IMR-90 (cell line): ENCODE results near the gene DMD. TPM values are rescaled to one million over a fixed set of nuclear protein-coding genes. Genes with fewer than 3 reads are reported as not detected.

Source experiments
- ATAC-seq: fragments of 200-7000 bp; cut with Tn5 transposase; 2 replicates; pipeline ENCODE4 v1.9.1; 2020; ENCODE audit warnings: low read depth, mild to moderate bottlenecking, moderate library complexity
- BruUV-seq: library from RNA; stranded (reverse); fragments of 400-500 nt; replicated peaks from 2 replicates; lab custom pipeline; 2021; lab: Mats Ljungman, UMichigan
- CTCF ChIA-PET: fragments of 300-600 bp; formaldehyde crosslinking; extraction: SDS; loops from one replicate; lab custom pipeline; 2021; ENCODE audit warnings: antibody characterized with exemption; lab: Yijun Ruan, JAX
- POLR2A ChIA-PET: fragments of 300-600 bp; sonication (Branson Sonifier 250); formaldehyde crosslinking; loops from one replicate; lab custom pipeline; 2022; ENCODE audit warnings: antibody characterized with exemption; ENCODE audit not compliant: unreplicated experiment; lab: Charles Lee
- DNase-seq: peaks from one replicate; pipeline ENCODE4 v3.0.0; 2013
- H2AFZ ChIP-seq: replicated peaks from 2 replicates; pipeline ENCODE3; 2013; ENCODE audit warnings: low read length, mild to moderate bottlenecking; ENCODE audit not compliant: poor library complexity
- H2AK5ac ChIP-seq: 2 replicates; pipeline ENCODE4 v1.6.1; 2013; ENCODE audit warnings: low read depth, low read length, inconsistent platforms
- H2AK9ac ChIP-seq: replicated peaks from 2 replicates; pipeline ENCODE3; 2013; ENCODE audit warnings: mild to moderate bottlenecking, low read depth, low read length, moderate library complexity; ENCODE audit not compliant: poor library complexity
- H2BK120ac ChIP-seq: 2 replicates; pipeline ENCODE4 v1.6.1; 2013; ENCODE audit warnings: low read depth, low read length, inconsistent platforms
- H2BK15ac ChIP-seq: 3 replicates; pipeline ENCODE4 v1.6.1; 2013; ENCODE audit warnings: low read depth, low read length, inconsistent platforms
- H2BK20ac ChIP-seq: 2 replicates; pipeline ENCODE4 v1.6.1; 2013; ENCODE audit warnings: low read depth, mild to moderate bottlenecking, inconsistent platforms, low read length, moderate library complexity
- H2BK5ac ChIP-seq: 2 replicates; pipeline ENCODE4 v1.6.1; 2013; ENCODE audit warnings: mild to moderate bottlenecking, low read depth, low read length, inconsistent platforms; ENCODE audit not compliant: poor library complexity, severe bottlenecking
- H3K14ac ChIP-seq: replicated peaks from 2 replicates; pipeline ENCODE4 v1.6.1; 2013; ENCODE audit warnings: low read depth, low read length, inconsistent platforms
- H3K18ac ChIP-seq: 2 replicates; pipeline ENCODE4 v1.6.1; 2013; ENCODE audit warnings: low read depth, low read length, control low read depth
- H3K23ac ChIP-seq: 2 replicates; pipeline ENCODE4 v1.6.1; 2013; ENCODE audit warnings: low read depth, low read length, inconsistent platforms
- H3K27ac ChIP-seq: 2 replicates; pipeline ENCODE4 v1.5.1; 2013; ENCODE audit warnings: mild to moderate bottlenecking, control low read depth, low read length; ENCODE audit not compliant: insufficient read depth
- H3K27me3 ChIP-seq: 2 replicates; pipeline ENCODE4 v1.6.1; 2013; ENCODE audit warnings: low read length; ENCODE audit not compliant: control insufficient read depth, insufficient read depth
- H3K36me3 ChIP-seq: 2 replicates; pipeline ENCODE4 v1.6.1; 2013; ENCODE audit warnings: low read length, mixed read lengths; ENCODE audit not compliant: control insufficient read depth, insufficient read depth
- H3K4ac ChIP-seq: 2 replicates; pipeline ENCODE4 v1.6.1; 2013; ENCODE audit warnings: low read depth, low read length, inconsistent platforms
- H3K4me1 ChIP-seq: 2 replicates; pipeline ENCODE4 v1.6.1; 2013; ENCODE audit warnings: low read length, mixed read lengths; ENCODE audit not compliant: control insufficient read depth, insufficient read depth
- H3K4me2 ChIP-seq: 2 replicates; pipeline ENCODE4 v1.6.1; 2013; ENCODE audit warnings: low read depth, mild to moderate bottlenecking, control low read depth, low read length, moderate library complexity
- H3K4me3 ChIP-seq: 2 replicates; pipeline ENCODE4 v1.5.1; 2013; ENCODE audit warnings: low read depth, mild to moderate bottlenecking, control low read depth, low read length, moderate library complexity; ENCODE audit not compliant: insufficient read depth
- H3K56ac ChIP-seq: 2 replicates; pipeline ENCODE4 v1.6.1; 2013; ENCODE audit warnings: low read length, inconsistent platforms; ENCODE audit not compliant: insufficient read depth; ENCODE audit errors: extremely low read depth
- H3K79me1 ChIP-seq, 2 experiments: 2 replicates each; pipeline ENCODE4 v1.6.1; 2013; ENCODE audit warnings: low read length in 2 of 2, inconsistent platforms in 1 of 2, low read depth in 1 of 2
- H3K9ac ChIP-seq: 2 replicates; pipeline ENCODE4 v1.6.1; 2013; ENCODE audit warnings: low read depth, low read length, control low read depth
- H3K9me1 ChIP-seq: 2 replicates; pipeline ENCODE4 v1.6.1; 2013; ENCODE audit warnings: low read length, inconsistent platforms; ENCODE audit not compliant: insufficient read depth
- H3K9me3 ChIP-seq: 2 replicates; pipeline ENCODE4 v1.6.1; 2013; ENCODE audit warnings: low read length; ENCODE audit not compliant: control insufficient read depth, insufficient read depth
- H4K20me1 ChIP-seq: 2 replicates; pipeline ENCODE4 v1.6.1; 2013; ENCODE audit warnings: low read length, inconsistent platforms; ENCODE audit not compliant: insufficient read depth
- H4K5ac ChIP-seq: 2 replicates; pipeline ENCODE4 v1.6.1; 2013; ENCODE audit warnings: mild to moderate bottlenecking, low read depth, low read length, control low read depth
- H4K8ac ChIP-seq, 2 experiments: 2 replicates each; pipeline ENCODE4 v1.6.1; 2013; ENCODE audit warnings: low read depth in 2 of 2, low read length in 2 of 2, control low read depth in 1 of 2, inconsistent platforms in 1 of 2
- H4K91ac ChIP-seq: 2 replicates; pipeline ENCODE4 v1.6.1; 2013; ENCODE audit warnings: low read depth, low read length, inconsistent platforms; ENCODE audit not compliant: insufficient read depth
- BHLHE40 ChIP-seq: fragments of 150-350 bp; IDR thresholded peaks from 2 replicates; pipeline ENCODE4 v1.6.1; 2016; ENCODE audit warnings: mild to moderate bottlenecking, low read depth, low read length
- CEBPB ChIP-seq: IDR thresholded peaks from 2 replicates; pipeline ENCODE4 v1.6.1; 2012; ENCODE audit warnings: low read depth, low read length, improper control_type of control experiment
- CHD1 ChIP-seq: IDR thresholded peaks from 2 replicates; pipeline ENCODE4 v1.6.1; 2012; ENCODE audit warnings: low read depth, low read length, improper control_type of control experiment
- FOS ChIP-seq: fragments of 150-350 bp; IDR thresholded peaks from 2 replicates; pipeline ENCODE4 v1.6.1; 2016; ENCODE audit warnings: low read depth, low read length
- MAFK ChIP-seq: IDR thresholded peaks from 2 replicates; pipeline ENCODE4 v1.6.1; 2012; ENCODE audit warnings: low read depth, low read length, improper control_type of control experiment
- MAZ ChIP-seq: IDR thresholded peaks from 2 replicates; pipeline ENCODE4 v1.6.1; 2012; ENCODE audit warnings: low read depth, mild to moderate bottlenecking, low read length, improper control_type of control experiment, moderate library complexity, borderline replicate concordance
- MXI1 ChIP-seq: IDR thresholded peaks from 2 replicates; pipeline ENCODE4 v1.6.1; 2012; ENCODE audit warnings: low read depth, mild to moderate bottlenecking, low read length, moderate library complexity, borderline replicate concordance
- NFE2L2 ChIP-seq: fragments of 150-350 bp; IDR thresholded peaks from 2 replicates; pipeline ENCODE4 v1.6.1; 2016; ENCODE audit warnings: low read depth, mild to moderate bottlenecking, low read length
- POLR2A ChIP-seq: IDR thresholded peaks from 2 replicates; pipeline ENCODE4 v1.6.1; 2012; ENCODE audit warnings: mild to moderate bottlenecking, low read depth, low read length
- RAD21 ChIP-seq: IDR thresholded peaks from 2 replicates; pipeline ENCODE4 v1.6.1; 2012; ENCODE audit warnings: low read length, improper control_type of control experiment
- RCOR1 ChIP-seq: IDR thresholded peaks from 2 replicates; pipeline ENCODE4 v1.6.1; 2012; ENCODE audit warnings: mild to moderate bottlenecking, low read length, improper control_type of control experiment; ENCODE audit not compliant: insufficient replicate concordance
- RFX5 ChIP-seq: IDR thresholded peaks from 2 replicates; pipeline ENCODE4 v1.8.0; 2012; ENCODE audit warnings: low read depth, mild to moderate bottlenecking, low read length, moderate library complexity
- SMC3 ChIP-seq: fragments of 150-350 bp; IDR thresholded peaks from 2 replicates; pipeline ENCODE4 v1.6.1; 2016; ENCODE audit warnings: low read depth, mild to moderate bottlenecking, antibody characterized with exemption, low read length, moderate library complexity
- WGBS, 2 experiments: methylation state at CpG; one replicate each; pipeline versions ENCODE4 v1.1.5 to v1.1.7; 2013; ENCODE audit warnings: missing lambda C conversion rate in 2 of 2; ENCODE audit not compliant: insufficient read length in 1 of 2; ENCODE audit errors: extremely low coverage in 2 of 2; 5-methylcytosine and 5-hydroxymethylcytosine counted together
- dilution Hi-C: fragments of 300-500 bp; cut with HindIII; formaldehyde crosslinking; loops from one replicate; pipeline ENCODE4 v1.14.3; 2018; ENCODE audit warnings: low sequenced_read_pairs; ENCODE audit not compliant: unreplicated experiment
- in situ Hi-C: fragments of 300-500 bp; cut with MboI; formaldehyde crosslinking; loops from 3 replicates; pipeline ENCODE4 v1.14.3; 2019; ENCODE audit warnings: low sequenced_read_pairs, inconsistent platforms, mixed read lengths
- intact Hi-C: fragments of 100-400 bp; cut with micrococcal nuclease; formaldehyde crosslinking; loops from 2 replicates; pipeline ENCODE4 v1.10.0; 2022
- polyA plus RNA-seq, 3 experiments: library from polyadenylated mRNA; depleted of rRNA; stranded (reverse); fragments of >200 nt; gene quantifications; 2 replicates each; pipeline ENCODE4 v1.2.3, GENCODE V29; 2012; ENCODE audit warnings: low replicate concordance in 1 of 3
- total RNA-seq: library from RNA; depleted of rRNA; stranded (reverse); fragments of >200 nt; gene quantifications from 2 replicates; pipeline ENCODE4 v1.2.3, GENCODE V29; 2012
- TF ChIP-seq, protein P1 (sequence below): fragments of 150-350 bp; IDR thresholded peaks from 2 replicates; pipeline ENCODE4 v1.6.1; 2017; ENCODE audit warnings: mild to moderate bottlenecking, antibody characterized with exemption, low read length, low read depth
- TF ChIP-seq, protein P2 (sequence below): conservative IDR thresholded peaks from 2 replicates; pipeline ENCODE4 v1.5.1; 2012; ENCODE audit warnings: mild to moderate bottlenecking, low read depth, low read length, improper control_type of control experiment
- TF ChIP-seq, protein P3 (sequence below): fragments of 150-350 bp; IDR thresholded peaks from 2 replicates; pipeline ENCODE4 v1.6.1; 2016; ENCODE audit warnings: low read depth, mild to moderate bottlenecking, low read length, moderate library complexity, borderline replicate concordance

The DMD gene
- total and polyA plus RNA-seq, 2 of the 4 experiments (the other 2 are of a cell fraction) = 6.6 to 11.8 TPM

DNA sequence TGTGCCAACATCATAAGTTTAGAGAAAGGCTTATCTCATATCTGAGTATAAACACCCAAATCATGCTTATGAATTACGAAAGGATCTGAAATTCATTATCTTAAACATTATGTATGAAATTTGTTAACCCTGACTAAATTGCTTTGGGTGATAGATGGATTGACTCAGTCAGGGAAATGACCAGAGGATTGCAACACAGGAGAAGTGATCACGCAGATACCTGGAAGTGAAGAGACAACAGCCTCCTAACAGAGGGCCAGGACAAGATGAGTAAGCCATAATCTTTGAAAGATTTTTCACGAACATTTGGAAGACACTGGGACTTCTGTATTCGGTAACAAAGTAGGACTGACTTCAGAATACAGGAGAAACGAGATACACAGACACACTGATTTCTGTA is 363.4 kb downstream of the DMD start:
- ChIA-PET POLR2A (no interaction called here), CTCF (no interaction called here)
- Histone ChIP-seq H2BK5ac (no peak overlapping the region), H2BK20ac (no peak overlapping the region), H4K20me1 (no peaks in the 10 kb centered on the region), H3K27ac (no peak overlapping the region), H3K14ac (no peak overlapping the region), H3K36me3 (no peaks in the 10 kb centered on the region), H2BK120ac (no peak overlapping the region), H4K91ac (no peak overlapping the region), H3K9ac (no peak overlapping the region), H3K9me1 (no peaks in the 10 kb centered on the region), H2AFZ (no peak overlapping the region), H4K8ac (no peak overlapping the region), H3K4me3 (no peak overlapping the region), H3K27me3 (no peaks in the 10 kb centered on the region), H2AK5ac (no peak overlapping the region), H2AK9ac (no peak overlapping the region), H3K23ac (no peak overlapping the region), H3K9me3 (peaks cover 2% of the 10 kb centered on the region; the same call in 1 of the 2 replicates), H3K4me1 (no peaks in the 10 kb centered on the region), H3K56ac (no peak overlapping the region), H3K4ac (no peak overlapping the region), H2BK15ac (no peak overlapping the region), H3K79me1 (no peaks in the 10 kb centered on the region), H4K5ac (no peak overlapping the region), H3K18ac (no peak overlapping the region), H3K4me2 (no peak overlapping the region)
- in situ Hi-C loops = no loop called here
- no CpG with 5 or more reads among the region's 5 CpGs for WGBS, 2 experiments
- DNase-seq = no peak
- dilution Hi-C loops = no loop called here
- BruUV-seq = no TSS peak
- ATAC-seq = no peak
- intact Hi-C loops = no loop called here
- TF ChIP-seq CEBPB = no peak
- no peak for TF ChIP-seq RCOR1
- no peak for TF ChIP-seq FOS
- no peak for TF ChIP-seq MAZ
- no peak for TF ChIP-seq SMC3
- TF ChIP-seq POLR2A = no peak
- no peak for TF ChIP-seq MAFK
- no peak for TF ChIP-seq BHLHE40
- no peak for TF ChIP-seq MXI1
- no peak for TF ChIP-seq NFE2L2
- TF ChIP-seq RAD21 = no peak
- TF ChIP-seq RFX5 = no peak
- TF ChIP-seq, protein P1, sequence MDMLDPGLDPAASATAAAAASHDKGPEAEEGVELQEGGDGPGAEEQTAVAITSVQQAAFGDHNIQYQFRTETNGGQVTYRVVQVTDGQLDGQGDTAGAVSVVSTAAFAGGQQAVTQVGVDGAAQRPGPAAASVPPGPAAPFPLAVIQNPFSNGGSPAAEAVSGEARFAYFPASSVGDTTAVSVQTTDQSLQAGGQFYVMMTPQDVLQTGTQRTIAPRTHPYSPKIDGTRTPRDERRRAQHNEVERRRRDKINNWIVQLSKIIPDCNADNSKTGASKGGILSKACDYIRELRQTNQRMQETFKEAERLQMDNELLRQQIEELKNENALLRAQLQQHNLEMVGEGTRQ = no peak
- TF ChIP-seq, protein P2, sequence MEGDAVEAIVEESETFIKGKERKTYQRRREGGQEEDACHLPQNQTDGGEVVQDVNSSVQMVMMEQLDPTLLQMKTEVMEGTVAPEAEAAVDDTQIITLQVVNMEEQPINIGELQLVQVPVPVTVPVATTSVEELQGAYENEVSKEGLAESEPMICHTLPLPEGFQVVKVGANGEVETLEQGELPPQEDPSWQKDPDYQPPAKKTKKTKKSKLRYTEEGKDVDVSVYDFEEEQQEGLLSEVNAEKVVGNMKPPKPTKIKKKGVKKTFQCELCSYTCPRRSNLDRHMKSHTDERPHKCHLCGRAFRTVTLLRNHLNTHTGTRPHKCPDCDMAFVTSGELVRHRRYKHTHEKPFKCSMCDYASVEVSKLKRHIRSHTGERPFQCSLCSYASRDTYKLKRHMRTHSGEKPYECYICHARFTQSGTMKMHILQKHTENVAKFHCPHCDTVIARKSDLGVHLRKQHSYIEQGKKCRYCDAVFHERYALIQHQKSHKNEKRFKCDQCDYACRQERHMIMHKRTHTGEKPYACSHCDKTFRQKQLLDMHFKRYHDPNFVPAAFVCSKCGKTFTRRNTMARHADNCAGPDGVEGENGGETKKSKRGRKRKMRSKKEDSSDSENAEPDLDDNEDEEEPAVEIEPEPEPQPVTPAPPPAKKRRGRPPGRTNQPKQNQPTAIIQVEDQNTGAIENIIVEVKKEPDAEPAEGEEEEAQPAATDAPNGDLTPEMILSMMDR = no peak
- TF ChIP-seq CHD1 = no peak
- TF ChIP-seq, protein P3, sequence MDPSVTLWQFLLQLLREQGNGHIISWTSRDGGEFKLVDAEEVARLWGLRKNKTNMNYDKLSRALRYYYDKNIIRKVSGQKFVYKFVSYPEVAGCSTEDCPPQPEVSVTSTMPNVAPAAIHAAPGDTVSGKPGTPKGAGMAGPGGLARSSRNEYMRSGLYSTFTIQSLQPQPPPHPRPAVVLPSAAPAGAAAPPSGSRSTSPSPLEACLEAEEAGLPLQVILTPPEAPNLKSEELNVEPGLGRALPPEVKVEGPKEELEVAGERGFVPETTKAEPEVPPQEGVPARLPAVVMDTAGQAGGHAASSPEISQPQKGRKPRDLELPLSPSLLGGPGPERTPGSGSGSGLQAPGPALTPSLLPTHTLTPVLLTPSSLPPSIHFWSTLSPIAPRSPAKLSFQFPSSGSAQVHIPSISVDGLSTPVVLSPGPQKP = no peak
